HG03521 (cell line): ENCODE measurements around the gene TMEM44.
"Not testable (repeated sequence)": the region's sequence is repeated elsewhere in the genome, so short reads cannot be mapped to it uniquely, and the experiment has no call there.

Experiments
- ATAC-seq: cut with Tn5 transposase; IDR thresholded peaks from one replicate; pipeline ENCODE4 v1.9.1; 2021; ENCODE audit warnings: mild to moderate bottlenecking, moderate library complexity; ENCODE audit not compliant: unreplicated experiment

The TMEM44 gene

GRCh38 chr3:194612221-194612620, 21.0 kb downstream of the TMEM44 start:
- ATAC-seq: no peak

GRCh38 chr3:194610689-194611088, 22.5 kb downstream of the TMEM44 start:
- ATAC-seq: no peak

GRCh38 chr3:194609601-194610000, 23.6 kb downstream of the TMEM44 start:
- no peak for ATAC-seq

GRCh38 chr3:194608981-194609380, 24.2 kb downstream of the TMEM44 start:
- no peak for ATAC-seq

- no peak for ATAC-seq
These were observed 25.4 kb downstream of the TMEM44 start for GRCh38 chr3:194607592-194608389.

- no peak for ATAC-seq
These were observed 26.3 kb downstream of the TMEM44 start for GRCh38 chr3:194606941-194607340.

- ATAC-seq: no peak
These were observed 27.1 kb downstream of the TMEM44 start for GRCh38 chr3:194606163-194606562.

- ATAC-seq: not testable (repeated sequence)
These were observed 27.9 kb downstream of the TMEM44 start for GRCh38 chr3:194605314-194605713.

- no peak for ATAC-seq
These were observed 28.4 kb downstream of the TMEM44 start for GRCh38 chr3:194604837-194605236.

GRCh38 chr3:194604126-194604525, 29.1 kb downstream of the TMEM44 start:
- ATAC-seq: no peak

- no peak for ATAC-seq
These were observed 30.5 kb downstream of the TMEM44 start for GRCh38 chr3:194602669-194603171.

GRCh38 chr3:194598771-194599557, 34.3 kb downstream of the TMEM44 start:
- no peak for ATAC-seq

- ATAC-seq: no peak
These were observed 36.3 kb downstream of the TMEM44 start for GRCh38 chr3:194596906-194597305.

- no peak for ATAC-seq
These were observed 40.1 kb downstream of the TMEM44 start for GRCh38 chr3:194592798-194593752.

- no peak for ATAC-seq
These were observed 44.5 kb downstream of the TMEM44 start for GRCh38 chr3:194588741-194589140.

- no peak for ATAC-seq
These were observed 45.0 kb downstream of the TMEM44 start for GRCh38 chr3:194588236-194588635.

- no peak for ATAC-seq
These were observed 45.7 kb downstream of the TMEM44 start for GRCh38 chr3:194587438-194587931.

GRCh38 chr3:194586836-194587235, 46.4 kb downstream of the TMEM44 start:
- ATAC-seq: no peak

GRCh38 chr3:194585880-194586281, 47.3 kb downstream of the TMEM44 start:
- no peak for ATAC-seq

- ATAC-seq: no peak
These were observed 48.4 kb downstream of the TMEM44 start for GRCh38 chr3:194584866-194585265.
